ENCODE results near the gene C6orf141. TPM values are rescaled to one million over a fixed set of nuclear protein-coding genes. Genes with fewer than 3 reads are reported as not detected.

C6orf141 gene
- total RNA-seq, 1 experiment from 2014 or later: 11.7 TPM

- ChIA-PET CTCF (no interaction called here), POLR2A (ENCODE audit: low non-redundant PET) (no interaction called here)
- DNase-seq (ENCODE audit: low spot score): no peak
- intact Hi-C loops (cut with micrococcal nuclease; ENCODE audit: unreplicated experiment): no loop called here
- TF ChIP-seq, protein P1, sequence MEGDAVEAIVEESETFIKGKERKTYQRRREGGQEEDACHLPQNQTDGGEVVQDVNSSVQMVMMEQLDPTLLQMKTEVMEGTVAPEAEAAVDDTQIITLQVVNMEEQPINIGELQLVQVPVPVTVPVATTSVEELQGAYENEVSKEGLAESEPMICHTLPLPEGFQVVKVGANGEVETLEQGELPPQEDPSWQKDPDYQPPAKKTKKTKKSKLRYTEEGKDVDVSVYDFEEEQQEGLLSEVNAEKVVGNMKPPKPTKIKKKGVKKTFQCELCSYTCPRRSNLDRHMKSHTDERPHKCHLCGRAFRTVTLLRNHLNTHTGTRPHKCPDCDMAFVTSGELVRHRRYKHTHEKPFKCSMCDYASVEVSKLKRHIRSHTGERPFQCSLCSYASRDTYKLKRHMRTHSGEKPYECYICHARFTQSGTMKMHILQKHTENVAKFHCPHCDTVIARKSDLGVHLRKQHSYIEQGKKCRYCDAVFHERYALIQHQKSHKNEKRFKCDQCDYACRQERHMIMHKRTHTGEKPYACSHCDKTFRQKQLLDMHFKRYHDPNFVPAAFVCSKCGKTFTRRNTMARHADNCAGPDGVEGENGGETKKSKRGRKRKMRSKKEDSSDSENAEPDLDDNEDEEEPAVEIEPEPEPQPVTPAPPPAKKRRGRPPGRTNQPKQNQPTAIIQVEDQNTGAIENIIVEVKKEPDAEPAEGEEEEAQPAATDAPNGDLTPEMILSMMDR (conservative IDR thresholded peaks at IDR 0.05; ENCODE audit: low read depth, low read length): no peak
- TF ChIP-seq EZH2 (IDR thresholded peaks at IDR 0.05; ENCODE audit: borderline replicate concordance, low read depth, low read length, poor library complexity, severe bottlenecking): no peak
- H3K27ac ChIP-seq (ENCODE audit: low read depth, low read length, poor library complexity, severe bottlenecking): no peak overlapping the region
- H3K27me3 ChIP-seq (replicated peaks; ENCODE audit: insufficient read depth, low read depth, low read length, poor library complexity): no peaks in the 10 kb centered on the region
- BruUV-seq (replicated peaks): no TSS peak
- H3K4me3 ChIP-seq (ENCODE audit: low read depth, low read length, poor library complexity, severe bottlenecking): no peak overlapping the region
- H3K9me3 ChIP-seq (ENCODE audit: low read depth, low read length, poor library complexity, severe bottlenecking): no peaks in the 10 kb centered on the region
- no peaks in the 10 kb centered on the region for H3K36me3 ChIP-seq (ENCODE audit: insufficient read depth, low read length, poor library complexity, severe bottlenecking)
- H3K4me1 ChIP-seq (ENCODE audit: insufficient read depth, low read length, poor library complexity, severe bottlenecking): no peaks in the 10 kb centered on the region
Observed at GRCh38 chr6:49519660-49520059, 30.8 kb upstream of the C6orf141 start.

DNA sequence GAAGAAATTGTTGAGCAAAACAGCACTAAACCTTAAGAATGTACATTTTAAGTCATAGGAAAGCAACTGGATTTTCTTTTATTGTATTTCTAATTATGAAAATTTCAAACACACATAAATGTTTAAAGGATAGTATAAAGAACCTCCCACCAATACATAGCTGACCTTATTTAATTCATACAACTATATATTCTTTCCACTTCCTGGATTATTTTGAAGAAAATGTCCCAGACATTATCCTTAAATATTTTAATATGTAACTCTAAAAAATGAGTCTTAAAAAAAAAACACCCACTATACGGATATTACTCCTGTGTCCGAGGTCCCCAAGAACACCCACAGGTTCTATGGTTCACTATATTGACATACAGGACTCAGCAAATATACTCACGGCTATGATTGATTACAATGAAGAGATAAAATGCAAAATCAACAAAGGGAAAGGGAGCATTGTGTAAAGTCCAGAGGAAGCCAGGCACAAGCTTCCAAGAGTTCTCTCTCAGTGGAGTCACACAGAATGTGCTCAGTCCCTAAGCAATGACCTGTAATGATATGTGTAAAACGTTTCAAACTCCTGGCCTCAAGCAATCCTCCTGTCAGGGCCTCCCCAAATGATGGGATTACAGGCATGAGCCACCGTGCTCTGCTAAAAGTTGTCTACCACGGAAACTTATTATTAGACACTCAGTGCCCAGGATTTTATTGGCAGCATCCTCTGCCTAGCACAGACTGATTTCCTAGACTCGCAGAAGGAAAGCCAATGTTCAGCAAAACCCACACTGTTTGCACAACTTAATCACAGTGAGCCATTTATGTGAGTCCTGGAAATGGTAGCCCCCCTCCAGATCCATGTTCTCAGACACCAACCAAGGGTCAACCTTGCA, 27.5 kb upstream of the C6orf141 start:
- no peak for DNase-seq (ENCODE audit: low spot score)
- Histone ChIP-seq H3K4me3 (ENCODE audit: low read depth, low read length, poor library complexity, severe bottlenecking) (no peak overlapping the region), H3K9me3 (ENCODE audit: low read depth, low read length, poor library complexity, severe bottlenecking) (no peaks in the 10 kb centered on the region), H3K36me3 (ENCODE audit: insufficient read depth, low read length, poor library complexity, severe bottlenecking) (no peaks in the 10 kb centered on the region), H3K27me3 (replicated peaks; ENCODE audit: insufficient read depth, low read depth, low read length, poor library complexity) (no peaks in the 10 kb centered on the region), H3K4me1 (ENCODE audit: insufficient read depth, low read length, poor library complexity, severe bottlenecking) (no peaks in the 10 kb centered on the region), H3K27ac (ENCODE audit: low read depth, low read length, poor library complexity, severe bottlenecking) (no peak overlapping the region)
- CTCF ChIA-PET: no interaction called here
- no peak for TF ChIP-seq EZH2 (IDR thresholded peaks at IDR 0.05; ENCODE audit: borderline replicate concordance, low read depth, low read length, poor library complexity, severe bottlenecking)
- TF ChIP-seq, protein P1 (conservative IDR thresholded peaks at IDR 0.05; ENCODE audit: low read depth, low read length): no peak
- no TSS peak for BruUV-seq (replicated peaks)
- intact Hi-C loops (cut with micrococcal nuclease; ENCODE audit: unreplicated experiment): no loop called here
- POLR2A ChIA-PET (ENCODE audit: low non-redundant PET): no interaction called here

DNA sequence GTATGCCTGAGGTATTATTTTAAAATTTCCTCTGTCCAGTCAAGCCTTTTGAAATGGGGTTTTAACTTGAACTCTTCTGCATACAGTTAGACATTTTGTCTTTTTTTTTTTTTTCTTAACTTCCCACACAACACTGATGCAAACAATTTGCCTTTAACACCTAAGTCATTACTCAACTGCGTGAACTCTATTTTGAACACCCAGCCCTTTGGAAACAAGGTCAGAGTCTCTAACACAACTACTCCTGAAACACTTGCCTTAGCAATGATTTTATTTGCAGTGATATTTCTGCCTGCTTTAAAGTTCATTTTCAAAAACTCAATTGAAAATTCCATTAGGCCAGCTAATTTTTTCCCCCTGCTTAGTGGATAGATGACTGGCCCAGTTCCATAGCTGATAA, 26.6 kb upstream of the C6orf141 start:
- intact Hi-C loops (cut with micrococcal nuclease; ENCODE audit: unreplicated experiment): no loop called here
- ChIA-PET POLR2A (ENCODE audit: low non-redundant PET) (no interaction called here), CTCF (no interaction called here)
- no peak for DNase-seq (ENCODE audit: low spot score)
- no TSS peak for BruUV-seq (replicated peaks)
- H3K4me3 ChIP-seq (ENCODE audit: low read depth, low read length, poor library complexity, severe bottlenecking): no peak overlapping the region
- H3K27me3 ChIP-seq (replicated peaks; ENCODE audit: insufficient read depth, low read depth, low read length, poor library complexity): no peaks in the 10 kb centered on the region
- no peaks in the 10 kb centered on the region for H3K9me3 ChIP-seq (ENCODE audit: low read depth, low read length, poor library complexity, severe bottlenecking)
- H3K36me3 ChIP-seq (ENCODE audit: insufficient read depth, low read length, poor library complexity, severe bottlenecking): no peaks in the 10 kb centered on the region
- H3K4me1 ChIP-seq (ENCODE audit: insufficient read depth, low read length, poor library complexity, severe bottlenecking): no peaks in the 10 kb centered on the region
- no peak overlapping the region for H3K27ac ChIP-seq (ENCODE audit: low read depth, low read length, poor library complexity, severe bottlenecking)
- TF ChIP-seq EZH2 (IDR thresholded peaks at IDR 0.05; ENCODE audit: borderline replicate concordance, low read depth, low read length, poor library complexity, severe bottlenecking): no peak
- TF ChIP-seq, protein P1 (conservative IDR thresholded peaks at IDR 0.05; ENCODE audit: low read depth, low read length): no peak

Data from A673 (cell line).